ENCODE data around the gene ESYT2. TPM values are rescaled to one million over a fixed set of nuclear protein-coding genes. Genes with fewer than 3 reads are reported as not detected.
A peak's percentile ranks its signal among the peaks of the same experiment; 100 is the strongest.

The ESYT2 gene
- total and polyA plus RNA-seq, 9 of the 15 experiments (the other 6 are each of a cell fraction or from before 2014, with no cell fraction given): 5.8 to 86.9 (median 64.7) TPM

DNA sequence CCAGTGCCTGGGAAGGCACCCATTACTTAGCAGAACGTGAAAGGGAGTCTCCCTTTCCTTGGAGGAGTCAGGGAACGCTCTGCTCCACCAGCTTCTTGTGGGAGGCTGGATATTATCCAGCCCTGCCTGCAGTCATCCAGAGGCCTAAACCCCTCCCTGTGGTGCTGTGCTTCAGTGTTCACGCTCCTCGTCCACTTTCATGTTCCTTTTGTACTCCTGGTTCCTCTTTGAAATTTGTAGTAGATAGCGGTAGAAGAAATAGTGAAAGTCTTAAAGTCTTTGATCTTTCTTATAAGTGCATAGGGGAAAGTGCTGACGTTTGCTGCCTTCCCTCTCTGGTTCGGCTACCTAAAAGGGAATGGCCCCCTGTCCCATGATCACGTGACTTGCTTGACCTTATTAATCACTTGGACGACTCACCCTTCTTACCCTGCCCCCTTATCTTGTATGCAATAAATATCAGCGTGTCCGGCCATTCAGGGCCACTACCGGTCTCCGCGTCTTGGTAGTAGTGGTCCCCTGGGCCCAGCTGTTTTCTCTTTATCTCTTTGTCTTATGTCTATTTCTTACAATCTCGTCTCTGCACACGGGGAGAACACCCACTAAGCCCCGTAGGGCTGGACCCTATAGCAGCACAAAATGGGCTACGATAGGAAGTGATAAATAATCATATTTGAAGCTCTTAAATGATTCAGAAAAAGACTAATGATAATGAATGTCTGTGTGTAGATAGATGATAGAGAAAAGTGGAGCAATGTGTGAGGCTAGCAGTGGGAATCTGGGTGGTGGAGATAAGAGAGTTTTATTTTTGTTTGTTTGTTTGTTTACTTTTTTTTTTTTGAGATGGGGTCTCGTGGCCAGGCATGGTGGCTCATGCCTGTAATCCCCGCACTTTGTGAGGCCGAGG lies 5.8 kb upstream of the ESYT2 start (continued):
- no peak for TF ChIP-seq ZNF785 (CRISPR knock-in tag; IDR thresholded peaks at IDR 0.05)
- peak; percentile 95 for TF ChIP-seq SMARCA4 (IDR thresholded peaks at IDR 0.05)
- TF ChIP-seq NR2C1 (IDR thresholded peaks at IDR 0.05): peak; percentile 86
- peak; percentile 84; the same call in 1 of the 2 replicates for TF ChIP-seq NR2C1 (tag; IDR thresholded peaks at IDR 0.05)
- TF ChIP-seq NBN (IDR thresholded peaks at IDR 0.05; ENCODE audit: low read depth): 0 out of 2 replicates have a peak, but pooled peaks have one; percentile 69
- TF ChIP-seq ZNF134 (CRISPR knock-in tag; conservative IDR thresholded peaks at IDR 0.05): 0 out of 2 replicates have a peak, but pooled peaks have one; percentile 16
- no peak for TF ChIP-seq MED1 (CRISPR knock-in tag; IDR thresholded peaks at IDR 0.05; ENCODE audit: borderline replicate concordance)
- TF ChIP-seq MECOM (CRISPR knock-in tag; IDR thresholded peaks at IDR 0.05): peak; percentile 33; the same call in 1 of the 2 replicates
- TF ChIP-seq, protein P1, sequence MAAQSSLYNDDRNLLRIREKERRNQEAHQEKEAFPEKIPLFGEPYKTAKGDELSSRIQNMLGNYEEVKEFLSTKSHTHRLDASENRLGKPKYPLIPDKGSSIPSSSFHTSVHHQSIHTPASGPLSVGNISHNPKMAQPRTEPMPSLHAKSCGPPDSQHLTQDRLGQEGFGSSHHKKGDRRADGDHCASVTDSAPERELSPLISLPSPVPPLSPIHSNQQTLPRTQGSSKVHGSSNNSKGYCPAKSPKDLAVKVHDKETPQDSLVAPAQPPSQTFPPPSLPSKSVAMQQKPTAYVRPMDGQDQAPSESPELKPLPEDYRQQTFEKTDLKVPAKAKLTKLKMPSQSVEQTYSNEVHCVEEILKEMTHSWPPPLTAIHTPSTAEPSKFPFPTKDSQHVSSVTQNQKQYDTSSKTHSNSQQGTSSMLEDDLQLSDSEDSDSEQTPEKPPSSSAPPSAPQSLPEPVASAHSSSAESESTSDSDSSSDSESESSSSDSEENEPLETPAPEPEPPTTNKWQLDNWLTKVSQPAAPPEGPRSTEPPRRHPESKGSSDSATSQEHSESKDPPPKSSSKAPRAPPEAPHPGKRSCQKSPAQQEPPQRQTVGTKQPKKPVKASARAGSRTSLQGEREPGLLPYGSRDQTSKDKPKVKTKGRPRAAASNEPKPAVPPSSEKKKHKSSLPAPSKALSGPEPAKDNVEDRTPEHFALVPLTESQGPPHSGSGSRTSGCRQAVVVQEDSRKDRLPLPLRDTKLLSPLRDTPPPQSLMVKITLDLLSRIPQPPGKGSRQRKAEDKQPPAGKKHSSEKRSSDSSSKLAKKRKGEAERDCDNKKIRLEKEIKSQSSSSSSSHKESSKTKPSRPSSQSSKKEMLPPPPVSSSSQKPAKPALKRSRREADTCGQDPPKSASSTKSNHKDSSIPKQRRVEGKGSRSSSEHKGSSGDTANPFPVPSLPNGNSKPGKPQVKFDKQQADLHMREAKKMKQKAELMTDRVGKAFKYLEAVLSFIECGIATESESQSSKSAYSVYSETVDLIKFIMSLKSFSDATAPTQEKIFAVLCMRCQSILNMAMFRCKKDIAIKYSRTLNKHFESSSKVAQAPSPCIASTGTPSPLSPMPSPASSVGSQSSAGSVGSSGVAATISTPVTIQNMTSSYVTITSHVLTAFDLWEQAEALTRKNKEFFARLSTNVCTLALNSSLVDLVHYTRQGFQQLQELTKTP (IDR thresholded peaks at IDR 0.05; ENCODE audit: low read depth in 1 of 2, partially characterized antibody in 2 of 2): peak; percentile 41 to 86
- TF ChIP-seq, protein P2, sequence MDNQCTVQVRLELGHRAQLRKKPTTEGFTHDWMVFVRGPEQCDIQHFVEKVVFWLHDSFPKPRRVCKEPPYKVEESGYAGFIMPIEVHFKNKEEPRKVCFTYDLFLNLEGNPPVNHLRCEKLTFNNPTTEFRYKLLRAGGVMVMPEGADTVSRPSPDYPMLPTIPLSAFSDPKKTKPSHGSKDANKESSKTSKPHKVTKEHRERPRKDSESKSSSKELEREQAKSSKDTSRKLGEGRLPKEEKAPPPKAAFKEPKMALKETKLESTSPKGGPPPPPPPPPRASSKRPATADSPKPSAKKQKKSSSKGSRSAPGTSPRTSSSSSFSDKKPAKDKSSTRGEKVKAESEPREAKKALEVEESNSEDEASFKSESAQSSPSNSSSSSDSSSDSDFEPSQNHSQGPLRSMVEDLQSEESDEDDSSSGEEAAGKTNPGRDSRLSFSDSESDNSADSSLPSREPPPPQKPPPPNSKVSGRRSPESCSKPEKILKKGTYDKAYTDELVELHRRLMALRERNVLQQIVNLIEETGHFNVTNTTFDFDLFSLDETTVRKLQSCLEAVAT (IDR thresholded peaks at IDR 0.05): peak; percentile 33 to 82; a peak in 1 of 4 replicates
- no peak for TF ChIP-seq ZNF717 (CRISPR knock-in tag; IDR thresholded peaks at IDR 0.05)
- peak; percentile 72; the same call in 1 of the 2 replicates for TF ChIP-seq MIER1 (IDR thresholded peaks at IDR 0.05; ENCODE audit: low read depth)
- TF ChIP-seq MEIS2 (IDR thresholded peaks at IDR 0.05; ENCODE audit: partially characterized antibody): peak; percentile 97
- 0 out of 2 replicates have a peak, but pooled peaks have one; percentile 64 for TF ChIP-seq PHF21A (IDR thresholded peaks at IDR 0.05; ENCODE audit: borderline replicate concordance, low read depth)
- peak; percentile 76 for TF ChIP-seq STAT5A (IDR thresholded peaks at IDR 0.05; ENCODE audit: borderline replicate concordance, low read length)
- peak; percentile 48; the same call in 1 of the 2 replicates for TF ChIP-seq NFE2 (IDR thresholded peaks at IDR 0.05; ENCODE audit: low read depth)
- peak; percentile 32 for TF ChIP-seq HMGN3 (IDR thresholded peaks at IDR 0.05; ENCODE audit: borderline replicate concordance, extremely low read depth, insufficient read length, low read depth, low read length)
- TF ChIP-seq TARDBP (IDR thresholded peaks at IDR 0.05): no peak; the same call in 1 of the 2 replicates
- TF ChIP-seq HNRNPUL1 (IDR thresholded peaks at IDR 0.05; ENCODE audit: low read length): no peak
- peak; percentile 51 for TF ChIP-seq GABPA (tag; conservative IDR thresholded peaks at IDR 0.05; ENCODE audit: low read depth)
- TF ChIP-seq GATAD2B (IDR thresholded peaks at IDR 0.05; ENCODE audit: borderline replicate concordance): peak; percentile 51; the same call in 1 of the 2 replicates
- peak in 1 of 2 experiments; percentile 77; a peak in 2 of 4 replicates for TF ChIP-seq TBL1XR1 (IDR thresholded peaks at IDR 0.05; ENCODE audit: low read length in 2 of 2)
- TF ChIP-seq CBFA2T2 (conservative IDR thresholded peaks at IDR 0.05): peak; percentile 97
- TF ChIP-seq ZBTB17 (CRISPR knock-in tag; IDR thresholded peaks at IDR 0.05): peak; percentile 56; the same call in 1 of the 2 replicates
- TF ChIP-seq RBM25 (IDR thresholded peaks at IDR 0.05; ENCODE audit: low read depth, low read length, severe bottlenecking): no peak

All from K562 (cell line).